COLO668 (cell line): Measurements from ENCODE around the gene CCDC24.

Source experiments
- DNase-seq: peaks from one replicate; lab custom pipeline; 2025; ENCODE audit not compliant: unreplicated experiment; lab: John Stamatoyannopoulos, UW

The CCDC24 gene

GRCh38 chr1:44021581-44022321 is 30.4 kb downstream of the CCDC24 start:
- DNase-seq = no peak

GRCh38 chr1:44024031-44024902 is 32.9 kb downstream of the CCDC24 start:
- DNase-seq = no peak

GRCh38 chr1:44024903-44025525 is 33.6 kb downstream of the CCDC24 start:
- DNase-seq = no peak

- DNase-seq = no peak
These were observed 34.4 kb downstream of the CCDC24 start for GRCh38 chr1:44025816-44026215.

GRCh38 chr1:44027320-44027719 is 35.9 kb downstream of the CCDC24 start:
- DNase-seq = no peak

- no peak for DNase-seq
These were observed 38.0 kb downstream of the CCDC24 start for GRCh38 chr1:44029260-44029910.

- peak; percentile 96 for DNase-seq
These were observed 38.7 kb downstream of the CCDC24 start for GRCh38 chr1:44029911-44030604.

- peak; percentile 89 for DNase-seq
These were observed 39.3 kb downstream of the CCDC24 start for GRCh38 chr1:44030605-44031251.

GRCh38 chr1:44031252-44032169 is 40.1 kb downstream of the CCDC24 start, which contains the start of gene SLC6A9:
SLC6A9 (minus strand) TSS chr1:44031462; CDS start chr1:44024277, 7,185 bp downstream.
- DNase-seq = peak; percentile 66

GRCh38 chr1:44032170-44032790 is 40.9 kb downstream of the CCDC24 start:
- no peak for DNase-seq

- no peak for DNase-seq
These were observed 41.7 kb downstream of the CCDC24 start for GRCh38 chr1:44033041-44033575.

GRCh38 chr1:44033756-44034155 is 42.4 kb downstream of the CCDC24 start:
- no peak for DNase-seq

GRCh38 chr1:44034423-44034822 is 43.0 kb downstream of the CCDC24 start:
- DNase-seq = no peak

GRCh38 chr1:44034976-44035716 is 43.7 kb downstream of the CCDC24 start:
- no peak for DNase-seq

- peak; percentile 29 for DNase-seq
These were observed 44.5 kb downstream of the CCDC24 start for GRCh38 chr1:44035726-44036408.

GRCh38 chr1:44036409-44037139 is 45.2 kb downstream of the CCDC24 start:
- peak; percentile 81 for DNase-seq
